Lower lobe of right lung (tissue), 2 donors: ENCODE measurements around the gene SAP30BP. TPM values are rescaled to one million over a fixed set of nuclear protein-coding genes. Genes with fewer than 3 reads are reported as not detected.

Experiments
- ATAC-seq, 2 donors: fragments of 200-7000 bp; cut with Tn5 transposase; one replicate each; pipeline ENCODE4 v1.9.1; 2020 to 2022; ENCODE audit warnings: mild to moderate bottlenecking in 2 of 2, moderate library complexity in 2 of 2
- DNase-seq: peaks from one replicate; pipeline ENCODE4 v3.0.0-alpha.2; 2020
- H3K27ac ChIP-seq: fragments of 200-600 bp; one replicate; pipeline ENCODE4 v1.8.0; 2022
- H3K27me3 ChIP-seq: fragments of 200-600 bp; one replicate; pipeline ENCODE4 v1.8.0; 2022; ENCODE audit warnings: low read depth
- H3K36me3 ChIP-seq: fragments of 200-600 bp; one replicate; pipeline ENCODE4 v1.8.0; 2022; ENCODE audit warnings: mild to moderate bottlenecking
- H3K4me1 ChIP-seq: fragments of 200-600 bp; one replicate; pipeline ENCODE4 v1.8.0; 2022
- H3K4me3 ChIP-seq: fragments of 200-600 bp; one replicate; pipeline ENCODE4 v1.8.0; 2022; ENCODE audit warnings: mild to moderate bottlenecking
- H3K9me3 ChIP-seq: fragments of 200-600 bp; one replicate; pipeline ENCODE4 v1.8.0; 2022
- intact Hi-C: fragments of 100-400 bp; cut with DNase I; formaldehyde crosslinking; loops from one replicate; pipeline ENCODE4 v1.11.0; 2022
- total RNA-seq: library from RNA; stranded (reverse); fragmentation: NEBNext Ultra II Directional; extraction: Animal tissue kit (Norgen Biotek cat#: 25700); gene quantifications from one replicate; pipeline ENCODE4 v1.2.1, GENCODE V29; 2021
- TF ChIP-seq, protein P1 (sequence below): fragments of 200-600 bp; IDR thresholded peaks from one replicate; pipeline ENCODE4 v1.8.0; 2022; ENCODE audit warnings: antibody characterized with exemption, mild to moderate bottlenecking
- donor health status: DM: no; HTN: yes; CAD: no; lungs with severe emphysema.

The SAP30BP gene
- total RNA-seq, 1 donor from 2014 or later, result 73.0 TPM

DNA sequence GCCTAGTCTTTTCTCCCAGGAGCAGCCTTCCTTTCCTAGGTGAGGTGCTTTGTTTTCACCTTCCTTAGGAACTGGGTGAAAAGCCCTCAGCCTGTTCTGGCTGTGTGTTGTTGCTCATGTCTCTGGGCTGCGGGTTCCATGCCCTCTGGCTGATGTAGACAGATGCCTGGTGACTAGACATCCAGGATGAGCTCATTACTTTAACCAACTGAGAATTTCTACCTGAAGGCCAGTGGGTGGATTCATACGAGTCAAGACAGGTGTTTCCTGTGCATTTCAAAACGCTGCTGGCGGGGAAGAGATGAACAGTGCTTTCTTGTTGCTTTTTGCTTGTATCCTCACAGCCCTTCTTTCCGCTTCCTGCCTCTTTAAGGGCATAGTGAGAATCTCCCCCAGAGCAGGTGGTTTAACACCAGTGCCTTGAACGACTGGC is 22.3 kb downstream of the SAP30BP start:
- intact Hi-C loops, result no loop called here
- ATAC-seq (no peak), DNase-seq (no peak)
- Histone ChIP-seq H3K4me1 (peaks cover 86% of the 10 kb centered on the region), H3K27ac (peak overlapping the region; percentile 67), H3K27me3 (no peaks in the 10 kb centered on the region), H3K4me3 (no peak overlapping the region), H3K9me3 (no peaks in the 10 kb centered on the region), H3K36me3 (peaks cover 43% of the 10 kb centered on the region)
- TF ChIP-seq, protein P1, sequence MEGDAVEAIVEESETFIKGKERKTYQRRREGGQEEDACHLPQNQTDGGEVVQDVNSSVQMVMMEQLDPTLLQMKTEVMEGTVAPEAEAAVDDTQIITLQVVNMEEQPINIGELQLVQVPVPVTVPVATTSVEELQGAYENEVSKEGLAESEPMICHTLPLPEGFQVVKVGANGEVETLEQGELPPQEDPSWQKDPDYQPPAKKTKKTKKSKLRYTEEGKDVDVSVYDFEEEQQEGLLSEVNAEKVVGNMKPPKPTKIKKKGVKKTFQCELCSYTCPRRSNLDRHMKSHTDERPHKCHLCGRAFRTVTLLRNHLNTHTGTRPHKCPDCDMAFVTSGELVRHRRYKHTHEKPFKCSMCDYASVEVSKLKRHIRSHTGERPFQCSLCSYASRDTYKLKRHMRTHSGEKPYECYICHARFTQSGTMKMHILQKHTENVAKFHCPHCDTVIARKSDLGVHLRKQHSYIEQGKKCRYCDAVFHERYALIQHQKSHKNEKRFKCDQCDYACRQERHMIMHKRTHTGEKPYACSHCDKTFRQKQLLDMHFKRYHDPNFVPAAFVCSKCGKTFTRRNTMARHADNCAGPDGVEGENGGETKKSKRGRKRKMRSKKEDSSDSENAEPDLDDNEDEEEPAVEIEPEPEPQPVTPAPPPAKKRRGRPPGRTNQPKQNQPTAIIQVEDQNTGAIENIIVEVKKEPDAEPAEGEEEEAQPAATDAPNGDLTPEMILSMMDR, result no peak

DNA sequence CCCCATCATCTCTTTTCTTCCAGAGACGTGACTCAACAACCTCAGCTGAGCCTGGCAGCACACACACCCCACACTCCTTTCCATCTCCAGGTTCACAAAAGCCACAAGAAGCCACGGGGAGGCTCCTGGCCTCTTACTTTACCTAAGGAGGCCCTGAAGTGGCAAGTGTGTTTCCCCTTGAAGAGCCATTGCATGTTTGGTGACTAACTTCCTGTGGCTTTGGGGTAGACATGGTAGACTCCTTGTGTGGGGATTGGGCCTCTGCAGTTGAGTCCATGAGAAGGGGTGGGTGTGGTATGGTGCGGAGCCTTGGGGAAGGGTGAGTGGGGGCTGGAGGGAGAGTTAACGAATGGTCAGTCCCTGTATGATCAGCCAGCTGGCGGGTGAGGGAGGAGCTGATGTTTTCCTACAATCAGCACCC is 24.2 kb downstream of the SAP30BP start:
- Histone ChIP-seq H3K27ac (no peak overlapping the region), H3K9me3 (no peaks in the 10 kb centered on the region), H3K36me3 (peaks cover 51% of the 10 kb centered on the region), H3K27me3 (no peaks in the 10 kb centered on the region), H3K4me3 (no peak overlapping the region), H3K4me1 (peaks cover 67% of the 10 kb centered on the region)
- TF ChIP-seq, protein P1, result no peak
- DNase-seq (no peak), ATAC-seq (no peak)
- intact Hi-C loops, result no loop called here

DNA sequence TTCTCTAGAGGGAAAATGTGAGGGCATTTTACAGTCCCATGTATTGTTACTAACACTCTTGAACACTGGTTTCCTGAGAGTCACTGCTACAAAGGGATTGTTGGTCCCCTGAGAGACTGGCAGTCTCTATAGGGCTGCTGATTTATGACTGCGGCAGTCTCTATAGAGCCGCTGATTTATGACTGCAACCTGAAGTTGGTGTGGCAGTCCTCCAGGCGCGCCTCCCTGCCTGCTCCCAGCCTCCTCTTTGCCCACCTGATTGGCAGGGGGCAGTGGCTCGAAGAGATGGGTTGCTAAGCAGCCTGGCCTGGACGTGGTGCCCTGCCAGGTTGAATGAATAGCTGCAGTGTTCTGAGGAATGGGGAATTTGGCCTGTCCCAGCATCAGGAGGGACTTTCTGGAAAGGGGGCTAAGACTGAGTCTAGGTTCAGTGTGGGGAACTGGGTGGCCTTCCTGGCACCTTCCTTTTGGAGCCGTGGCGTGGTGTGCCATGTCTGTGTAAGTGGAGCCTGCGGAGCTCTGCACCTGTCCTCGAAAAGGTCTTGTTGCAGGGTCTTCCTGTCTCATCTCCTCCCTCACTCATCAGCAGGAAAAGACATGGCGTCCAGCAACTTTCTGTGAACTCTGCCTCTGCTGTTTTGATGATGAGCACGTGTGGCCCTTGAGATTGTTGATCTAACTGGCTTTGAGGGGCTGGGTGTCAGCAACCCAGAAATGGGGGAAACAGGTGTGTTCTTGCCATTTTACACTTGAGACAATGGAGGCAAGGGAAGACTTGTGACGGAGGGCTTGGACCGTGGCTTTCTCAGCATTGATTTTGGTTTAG is 24.9 kb downstream of the SAP30BP start:
- Histone ChIP-seq H3K4me1 (peaks cover 66% of the 10 kb centered on the region), H3K27ac (no peak overlapping the region), H3K9me3 (no peaks in the 10 kb centered on the region), H3K4me3 (no peak overlapping the region), H3K27me3 (no peaks in the 10 kb centered on the region), H3K36me3 (peaks cover 54% of the 10 kb centered on the region)
- intact Hi-C loops, result no loop called here
- no peak for ATAC-seq
- TF ChIP-seq, protein P1, result no peak
- no peak for DNase-seq

DNA sequence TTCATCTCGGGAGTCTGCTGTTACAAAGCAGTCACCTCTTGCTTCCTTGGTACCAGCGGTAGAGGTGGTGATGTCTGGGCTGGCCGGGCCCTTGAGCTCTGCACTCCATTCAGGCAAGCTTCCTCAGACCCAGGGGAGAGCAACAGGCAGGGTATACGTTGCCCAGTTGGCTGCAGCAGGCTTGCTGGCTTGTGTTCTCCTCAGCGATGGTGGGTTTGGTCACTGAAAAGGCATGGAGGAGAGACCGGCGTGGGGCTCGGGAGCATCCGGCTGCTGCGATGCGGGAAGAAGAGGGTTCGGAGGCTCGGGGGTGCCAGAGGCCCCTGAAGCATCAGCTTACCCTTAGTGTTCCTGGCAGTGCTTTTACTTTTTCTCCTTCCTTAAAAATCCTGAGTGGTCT is 25.8 kb downstream of the SAP30BP start:
- peak overlapping the region; percentile 5 for H3K27ac ChIP-seq
- intact Hi-C loops, result no loop called here
- no peaks in the 10 kb centered on the region for H3K9me3 ChIP-seq
- no peaks in the 10 kb centered on the region for H3K27me3 ChIP-seq
- H3K4me1 ChIP-seq, result peaks cover 68% of the 10 kb centered on the region
- no peak for ATAC-seq
- peaks cover 59% of the 10 kb centered on the region for H3K36me3 ChIP-seq
- TF ChIP-seq, protein P1, result no peak
- DNase-seq, result no peak
- no peak overlapping the region for H3K4me3 ChIP-seq

DNA sequence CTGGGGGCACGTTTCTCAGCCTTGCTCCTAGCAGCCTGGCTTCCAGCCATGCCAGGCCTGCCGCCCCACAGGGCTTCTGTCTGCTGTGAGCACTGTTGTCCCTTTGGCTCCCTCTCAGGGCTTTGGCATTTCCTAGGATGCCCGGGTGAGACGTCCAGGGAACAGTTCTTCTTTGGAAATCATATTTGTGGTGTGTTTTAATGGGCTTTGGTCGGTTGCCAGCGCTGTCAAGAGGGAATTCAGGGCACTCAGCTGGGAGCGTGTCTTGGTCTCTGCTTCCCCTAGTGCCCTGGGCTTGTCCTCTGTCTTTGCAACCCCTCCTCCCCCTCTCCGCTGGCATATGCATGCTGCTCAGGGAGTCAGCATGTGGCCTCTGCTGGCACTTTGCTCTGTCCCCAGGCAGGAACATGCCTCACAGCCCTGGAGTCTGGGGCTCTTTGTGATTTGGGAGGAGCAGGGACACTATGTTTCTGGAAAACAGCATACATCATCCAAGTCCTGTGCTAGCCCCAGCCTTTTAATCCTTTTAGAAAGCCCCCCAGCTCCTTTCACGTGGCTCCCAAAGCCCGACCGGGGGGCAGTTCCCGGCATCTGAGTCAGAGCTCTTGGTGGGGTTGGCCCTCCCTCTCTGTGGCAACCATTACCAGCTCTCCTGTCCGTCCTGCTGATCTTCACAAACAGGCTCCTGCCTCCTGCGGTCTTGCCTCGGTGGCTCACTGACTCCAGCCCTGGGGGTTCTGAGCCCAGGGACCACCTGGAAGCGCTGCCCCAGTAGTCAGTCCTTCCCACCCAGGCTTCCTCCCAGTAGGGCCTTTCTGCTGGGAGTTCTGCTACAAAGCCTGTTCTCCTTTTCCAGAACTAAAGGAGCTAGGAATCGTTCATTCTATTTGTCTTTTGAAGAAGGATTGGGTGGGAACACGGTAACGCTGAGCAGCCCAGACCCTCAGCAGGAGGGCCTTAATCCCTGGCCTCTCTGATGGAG is 26.7 kb downstream of the SAP30BP start:
- Histone ChIP-seq H3K4me3 (no peak overlapping the region), H3K27ac (peak overlapping the region; percentile 64), H3K4me1 (peaks cover 68% of the 10 kb centered on the region), H3K9me3 (no peaks in the 10 kb centered on the region), H3K27me3 (no peaks in the 10 kb centered on the region), H3K36me3 (peaks cover 59% of the 10 kb centered on the region)
- DNase-seq (peak; percentile 70), ATAC-seq (peak; percentile 81 to 84)
- TF ChIP-seq, protein P1, result no peak
- intact Hi-C loops, result no loop called here
